Activated CD8-positive, alpha-beta T cell treated with anti-CD3 and anti-CD28 coated beads for 36 hours (primary cell): ENCODE data around the gene ARHGEF5. TPM values are rescaled to one million over a fixed set of nuclear protein-coding genes. Genes with fewer than 3 reads are reported as not detected.
"Not testable (repeated sequence)": the region's sequence is repeated elsewhere in the genome, so short reads cannot be mapped to it uniquely, and the experiment has no call there.

Experiments
- ATAC-seq: fragments of 200-7000 bp; cut with Tn5 transposase; one replicate; pipeline ENCODE4 v1.10.0; 2021; ENCODE audit warnings: mild to moderate bottlenecking, moderate library complexity
- CTCF ChIA-PET: fragments of 350-600 bp; sonication (Branson Sonifier 250); formaldehyde crosslinking; loops from one replicate; lab custom pipeline; 2021; ENCODE audit warnings: antibody characterized with exemption; lab: Charles Lee
- POLR2A ChIA-PET: fragments of 350-600 bp; sonication (Branson Sonifier 250); formaldehyde crosslinking; loops from one replicate; lab custom pipeline; 2021; ENCODE audit warnings: antibody characterized with exemption; lab: Charles Lee
- DNase-seq: peaks from one replicate; pipeline ENCODE4 v3.0.0-alpha.2; 2020
- H3K27ac Mint-ChIP-seq: one replicate; pipeline ENCODE4 v1.8.0; 2021; ENCODE audit warnings: mild to moderate bottlenecking, mixed read lengths
- H3K27me3 Mint-ChIP-seq: one replicate; pipeline ENCODE4 v1.8.0; 2021; ENCODE audit warnings: mixed read lengths
- H3K36me3 Mint-ChIP-seq: one replicate; pipeline ENCODE4 v1.8.0; 2021; ENCODE audit warnings: low read depth, mixed read lengths
- H3K4me1 Mint-ChIP-seq: one replicate; pipeline ENCODE4 v1.8.0; 2021; ENCODE audit warnings: low read depth, mixed read lengths
- H3K4me3 Mint-ChIP-seq: one replicate; pipeline ENCODE4 v1.8.0; 2021; ENCODE audit warnings: mild to moderate bottlenecking, moderate library complexity, mixed read lengths
- H3K9me3 Mint-ChIP-seq: one replicate; pipeline ENCODE4 v1.8.0; 2021; ENCODE audit warnings: mixed read lengths
- intact Hi-C: fragments of 100-400 bp; cut with micrococcal nuclease; formaldehyde crosslinking; loops from one replicate; pipeline ENCODE4 v1.10.0; 2022
- total RNA-seq, 2 experiments: library from RNA; stranded (reverse); gene quantifications; one replicate each; pipeline ENCODE4 v1.2.3, GENCODE V29; 2021
- TF ChIP-seq, protein P1 (sequence below): fragments of 200-600 bp; IDR thresholded peaks from one replicate; pipeline ENCODE4 v1.8.0; 2022; ENCODE audit warnings: antibody characterized with exemption, mild to moderate bottlenecking

The ARHGEF5 gene
- total RNA-seq, 2 experiments from 2014 or later, result 6.7 to 7.5 TPM

DNA sequence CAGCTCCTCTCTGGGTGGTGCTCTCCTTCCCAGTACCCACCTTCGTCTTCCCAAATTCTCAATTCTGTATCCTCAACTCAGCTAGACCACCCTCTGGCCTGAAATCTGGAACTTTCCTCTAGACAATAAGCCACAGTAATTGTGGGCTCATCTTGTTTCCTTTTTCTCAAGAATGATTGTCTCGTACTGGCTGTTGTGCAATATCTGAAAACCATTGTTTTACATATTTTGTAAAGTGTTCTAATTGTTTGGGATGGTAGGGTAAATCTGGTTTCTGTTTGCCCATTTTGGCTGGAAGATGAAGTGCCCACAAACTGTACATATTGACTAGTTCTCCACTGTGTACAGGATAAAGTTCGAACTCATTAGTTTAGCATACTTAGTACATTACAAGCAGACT is 59.6 kb downstream of the ARHGEF5 start:
- TF ChIP-seq, protein P1, sequence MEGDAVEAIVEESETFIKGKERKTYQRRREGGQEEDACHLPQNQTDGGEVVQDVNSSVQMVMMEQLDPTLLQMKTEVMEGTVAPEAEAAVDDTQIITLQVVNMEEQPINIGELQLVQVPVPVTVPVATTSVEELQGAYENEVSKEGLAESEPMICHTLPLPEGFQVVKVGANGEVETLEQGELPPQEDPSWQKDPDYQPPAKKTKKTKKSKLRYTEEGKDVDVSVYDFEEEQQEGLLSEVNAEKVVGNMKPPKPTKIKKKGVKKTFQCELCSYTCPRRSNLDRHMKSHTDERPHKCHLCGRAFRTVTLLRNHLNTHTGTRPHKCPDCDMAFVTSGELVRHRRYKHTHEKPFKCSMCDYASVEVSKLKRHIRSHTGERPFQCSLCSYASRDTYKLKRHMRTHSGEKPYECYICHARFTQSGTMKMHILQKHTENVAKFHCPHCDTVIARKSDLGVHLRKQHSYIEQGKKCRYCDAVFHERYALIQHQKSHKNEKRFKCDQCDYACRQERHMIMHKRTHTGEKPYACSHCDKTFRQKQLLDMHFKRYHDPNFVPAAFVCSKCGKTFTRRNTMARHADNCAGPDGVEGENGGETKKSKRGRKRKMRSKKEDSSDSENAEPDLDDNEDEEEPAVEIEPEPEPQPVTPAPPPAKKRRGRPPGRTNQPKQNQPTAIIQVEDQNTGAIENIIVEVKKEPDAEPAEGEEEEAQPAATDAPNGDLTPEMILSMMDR, result no peak
- ATAC-seq (no peak), DNase-seq (no peak)
- intact Hi-C loops, result no loop called here
- peaks cover 12% of the 10 kb centered on the region for H3K27me3 Mint-ChIP-seq
- H3K27ac Mint-ChIP-seq, result no peak overlapping the region
- H3K9me3 Mint-ChIP-seq, result peaks cover 3% of the 10 kb centered on the region
- ChIA-PET POLR2A (no interaction called here), CTCF (interaction anchor here (2.9 kb wide), 1 partner anchor 23 kb away, joined by 9 read pairs; no protein-coding TSS in a partner anchor)
- no peak overlapping the region for H3K4me3 Mint-ChIP-seq
- H3K36me3 Mint-ChIP-seq, result no peaks in the 10 kb centered on the region
- H3K4me1 Mint-ChIP-seq, result no peaks in the 10 kb centered on the region

DNA sequence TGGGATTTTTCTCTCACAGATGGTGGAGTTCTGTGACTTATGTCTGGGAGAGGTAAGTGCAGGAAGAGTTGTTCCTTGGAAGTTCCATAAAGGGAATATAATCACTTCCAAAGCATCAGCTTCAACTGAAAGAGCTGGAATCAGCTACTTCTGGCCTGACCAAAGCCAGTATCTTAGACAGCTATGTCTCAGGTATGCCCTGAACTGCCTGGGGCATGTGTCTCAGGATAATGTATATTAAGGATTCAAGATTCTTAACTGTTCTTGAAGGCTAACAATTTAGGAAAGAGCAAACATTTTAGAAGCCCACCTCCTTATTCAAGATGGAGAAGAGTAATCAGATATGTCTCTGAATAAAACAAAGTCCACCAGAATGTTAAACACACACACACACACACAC is 60.7 kb downstream of the ARHGEF5 start:
- intact Hi-C loops, result no loop called here
- H3K27me3 Mint-ChIP-seq, result peaks cover 10% of the 10 kb centered on the region
- TF ChIP-seq, protein P1, result no peak
- no peak for DNase-seq
- no peak overlapping the region for H3K27ac Mint-ChIP-seq
- H3K4me3 Mint-ChIP-seq, result no peak overlapping the region
- no peak for ATAC-seq
- POLR2A ChIA-PET, result no interaction called here
- no peaks in the 10 kb centered on the region for H3K4me1 Mint-ChIP-seq
- peaks cover 3% of the 10 kb centered on the region for H3K9me3 Mint-ChIP-seq
- H3K36me3 Mint-ChIP-seq, result no peaks in the 10 kb centered on the region
- CTCF ChIA-PET, result interaction anchor here (2.9 kb wide), 1 partner anchor 22 kb away, joined by 9 read pairs; no protein-coding TSS in a partner anchor

- peaks cover 3% of the 10 kb centered on the region for H3K9me3 Mint-ChIP-seq
- intact Hi-C loops, result no loop called here
- ChIA-PET POLR2A (no interaction called here), CTCF (interaction anchor here (2.9 kb wide), 1 partner anchor 21 kb away, joined by 9 read pairs; no protein-coding TSS in a partner anchor)
- no peak overlapping the region for H3K4me3 Mint-ChIP-seq
- H3K4me1 Mint-ChIP-seq, result no peaks in the 10 kb centered on the region
- DNase-seq (no peak), ATAC-seq (no peak)
- H3K27me3 Mint-ChIP-seq, result peaks cover 10% of the 10 kb centered on the region
- H3K27ac Mint-ChIP-seq, result no peak overlapping the region
- H3K36me3 Mint-ChIP-seq, result no peaks in the 10 kb centered on the region
- TF ChIP-seq, protein P1, result no peak
These were observed 61.1 kb downstream of the ARHGEF5 start for GRCh38 chr7:144416341-144416740.

DNA sequence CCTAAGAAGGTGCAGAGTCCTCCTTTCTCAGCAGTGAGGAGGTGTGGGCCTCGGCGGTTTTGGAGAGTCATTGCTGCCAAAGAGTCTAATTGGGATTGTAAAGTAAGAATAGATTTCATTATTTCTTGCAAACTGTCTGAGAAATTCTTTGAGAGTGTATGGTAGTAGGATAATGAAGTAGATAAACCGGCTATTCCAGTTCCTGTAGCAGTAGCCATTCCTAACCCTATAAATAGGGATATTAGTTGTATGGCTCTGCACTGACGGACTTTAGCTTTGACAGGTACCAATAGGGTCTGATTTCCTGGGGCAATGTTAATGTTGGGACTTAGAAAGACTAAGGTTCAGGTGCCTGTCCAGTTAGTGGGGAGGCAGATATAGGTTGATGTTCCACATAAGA is 63.7 kb downstream of the ARHGEF5 start:
- CTCF ChIA-PET, intact Hi-C loops, H3K4me3 Mint-ChIP-seq: not testable (repeated sequence)

GRCh38 chr7:144427539-144427938 is 72.3 kb downstream of the ARHGEF5 start:
- H3K9me3 Mint-ChIP-seq, result peaks cover 18% of the 10 kb centered on the region
- H3K4me3 Mint-ChIP-seq, ATAC-seq, POLR2A ChIA-PET, H3K4me1 Mint-ChIP-seq, intact Hi-C loops, CTCF ChIA-PET, DNase-seq, H3K27me3 Mint-ChIP-seq, H3K27ac Mint-ChIP-seq, H3K36me3 Mint-ChIP-seq: not testable (repeated sequence)

More for the DNA sequence above, 63.7 kb downstream of the ARHGEF5 start:
- ATAC-seq, H3K9me3 Mint-ChIP-seq, DNase-seq, H3K4me1 Mint-ChIP-seq, H3K27ac Mint-ChIP-seq, H3K27me3 Mint-ChIP-seq, POLR2A ChIA-PET, H3K36me3 Mint-ChIP-seq: not testable (repeated sequence)

- intact Hi-C loops, result no loop called here
- Mint-ChIP-seq H3K27ac (no peak overlapping the region), H3K9me3 (peaks cover 18% of the 10 kb centered on the region), H3K4me1 (no peaks in the 10 kb centered on the region), H3K36me3 (peaks cover 3% of the 10 kb centered on the region), H3K4me3 (no peak overlapping the region), H3K27me3 (peaks cover 2% of the 10 kb centered on the region)
- CTCF ChIA-PET, result no interaction called here
- no peak for DNase-seq
- no peak for ATAC-seq
- POLR2A ChIA-PET, result no interaction called here
- TF ChIP-seq, protein P1, result no peak
These were observed 73.2 kb downstream of the ARHGEF5 start for GRCh38 chr7:144428431-144428830.

Other genes with a start within 250 kb of the ARHGEF5 start
- gene OR2A2, start 245.8 kb upstream of the ARHGEF5 start, total RNA-seq, result not detected
- gene OR2A14, start 232.2 kb upstream of the ARHGEF5 start, total RNA-seq, result not detected
- 1 to 10 TPM in 1 of 2 experiments, under 1 TPM in 1; 0.87 to 1.6 TPM for gene CTAGE4, start 171.9 kb upstream of the ARHGEF5 start, total RNA-seq
- 1 to 10 TPM; 2.3 to 2.8 TPM for gene ARHGEF35, start 159.6 kb upstream of the ARHGEF5 start, total RNA-seq
- not detected for gene OR2A42, start 115.8 kb upstream of the ARHGEF5 start, total RNA-seq
- gene OR2A7, start 90.6 kb upstream of the ARHGEF5 start, total RNA-seq, result 1 to 10 TPM; 2.0 to 2.1 TPM
- under 1 TPM; 0.25 to 0.85 TPM for gene CTAGE8, start 86.1 kb upstream of the ARHGEF5 start, total RNA-seq
- gene OR2A1, start 43.0 kb upstream of the ARHGEF5 start, total RNA-seq, result not detected
- not detected for gene NOBOX, start 48.3 kb downstream of the ARHGEF5 start, total RNA-seq